Measurements from ENCODE around the gene SEZ6.

GRCh38 chr17:29051194-29051593 is 45.4 kb upstream of the SEZ6 start:
- TF ChIP-seq POLR2A (IDR thresholded peaks at IDR 0.05; ENCODE audit: low read depth, low read length) (no peak), NRF1 (conservative IDR thresholded peaks at IDR 0.05; ENCODE audit: low read depth, low read length) (no peak), SIX5 (IDR thresholded peaks at IDR 0.05; ENCODE audit: low read depth, low read length, severe bottlenecking) (no peak)

All from GM12878 (cell line).